Mesothelial cell of epicardium (in vitro differentiated cells): Measurements from ENCODE around the gene SLC3A2. TPM values are rescaled to one million over a fixed set of nuclear protein-coding genes. Genes with fewer than 3 reads are reported as not detected.
A peak's percentile ranks its signal among the peaks of the same experiment; 100 is the strongest.

Experiments used
- DNase-seq, 2 experiments: peaks; one replicate each; pipeline ENCODE4 v3.0.0; 2021; ENCODE audit warnings: low spot score in 2 of 2; ENCODE audit not compliant: unreplicated experiment in 2 of 2
- H3K27ac Mint-ChIP-seq: 2 replicates; pipeline ENCODE4 v1.8.0; 2021; ENCODE audit warnings: mixed read lengths
- H3K27me3 Mint-ChIP-seq: 2 replicates; pipeline ENCODE4 v1.8.0; 2021; ENCODE audit warnings: low read depth, mixed read lengths
- H3K36me3 Mint-ChIP-seq: 2 replicates; pipeline ENCODE4 v1.8.0; 2021; ENCODE audit warnings: mixed read lengths
- H3K4me1 Mint-ChIP-seq: 2 replicates; pipeline ENCODE4 v1.8.0; 2021; ENCODE audit warnings: mixed read lengths
- H3K4me3 Mint-ChIP-seq: 2 replicates; pipeline ENCODE4 v1.8.0; 2021; ENCODE audit warnings: mild to moderate bottlenecking, moderate library complexity, mixed read lengths
- H3K9me3 Mint-ChIP-seq: 2 replicates; pipeline ENCODE4 v1.8.0; 2021; ENCODE audit warnings: mixed read lengths
- total RNA-seq: library from RNA; stranded (reverse); gene quantifications from 3 replicates; pipeline ENCODE4 v1.2.1, GENCODE V29; 2021
- TF ChIP-seq, protein P1 (sequence below): fragments of 200-600 bp; sonication (generic); IDR thresholded peaks from one replicate; pipeline ENCODE4 v1.5.0; 2021; ENCODE audit warnings: antibody characterized with exemption; ENCODE audit not compliant: unreplicated experiment

The SLC3A2 gene
- total RNA-seq, 1 donor from 2014 or later = 208 TPM

DNA sequence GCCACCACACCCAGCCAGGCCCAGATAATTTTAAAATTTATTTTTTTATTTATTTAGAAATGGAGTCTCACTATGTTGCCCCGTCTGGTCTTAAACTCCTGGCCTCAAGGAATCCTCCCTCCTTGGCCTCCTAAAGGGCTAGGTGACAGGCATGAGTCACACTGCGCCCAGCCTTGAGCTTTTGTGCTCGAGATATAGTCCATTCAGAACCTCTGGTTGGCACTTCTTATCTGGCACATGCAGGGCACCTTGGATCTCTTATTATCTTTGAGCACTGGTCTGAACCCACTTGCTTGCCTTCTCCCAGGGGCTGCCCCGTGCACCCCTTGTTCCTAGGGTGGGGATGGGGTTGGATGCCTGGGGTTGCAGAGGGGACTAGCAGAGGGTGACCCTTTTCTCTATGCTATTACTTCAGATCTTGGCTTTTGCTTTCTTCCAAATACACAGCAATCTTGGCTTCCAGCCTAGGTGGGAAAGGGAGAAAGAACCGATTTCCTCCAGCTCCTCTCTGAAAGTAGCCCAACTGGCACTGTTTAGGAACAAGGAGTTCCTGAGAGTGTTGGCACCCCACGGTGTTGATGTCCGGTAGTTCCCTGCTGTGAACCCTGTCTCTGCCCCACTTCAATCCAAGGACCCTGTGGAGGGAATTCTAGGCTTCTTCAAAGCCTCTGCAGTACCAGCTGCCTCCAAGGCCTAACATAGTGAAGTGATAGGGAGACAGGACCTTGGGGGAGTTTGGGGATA is 1.3 kb upstream of the SLC3A2 start:
- TF ChIP-seq, protein P1, sequence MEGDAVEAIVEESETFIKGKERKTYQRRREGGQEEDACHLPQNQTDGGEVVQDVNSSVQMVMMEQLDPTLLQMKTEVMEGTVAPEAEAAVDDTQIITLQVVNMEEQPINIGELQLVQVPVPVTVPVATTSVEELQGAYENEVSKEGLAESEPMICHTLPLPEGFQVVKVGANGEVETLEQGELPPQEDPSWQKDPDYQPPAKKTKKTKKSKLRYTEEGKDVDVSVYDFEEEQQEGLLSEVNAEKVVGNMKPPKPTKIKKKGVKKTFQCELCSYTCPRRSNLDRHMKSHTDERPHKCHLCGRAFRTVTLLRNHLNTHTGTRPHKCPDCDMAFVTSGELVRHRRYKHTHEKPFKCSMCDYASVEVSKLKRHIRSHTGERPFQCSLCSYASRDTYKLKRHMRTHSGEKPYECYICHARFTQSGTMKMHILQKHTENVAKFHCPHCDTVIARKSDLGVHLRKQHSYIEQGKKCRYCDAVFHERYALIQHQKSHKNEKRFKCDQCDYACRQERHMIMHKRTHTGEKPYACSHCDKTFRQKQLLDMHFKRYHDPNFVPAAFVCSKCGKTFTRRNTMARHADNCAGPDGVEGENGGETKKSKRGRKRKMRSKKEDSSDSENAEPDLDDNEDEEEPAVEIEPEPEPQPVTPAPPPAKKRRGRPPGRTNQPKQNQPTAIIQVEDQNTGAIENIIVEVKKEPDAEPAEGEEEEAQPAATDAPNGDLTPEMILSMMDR = no peak
- H3K27ac Mint-ChIP-seq = peak overlapping the region; percentile 100
- H3K4me3 Mint-ChIP-seq = peak overlapping the region; percentile 99
- no peaks in the 10 kb centered on the region for H3K27me3 Mint-ChIP-seq
- peaks cover 18% of the 10 kb centered on the region for H3K36me3 Mint-ChIP-seq
- peaks cover 40% of the 10 kb centered on the region for H3K4me1 Mint-ChIP-seq
- H3K9me3 Mint-ChIP-seq = no peaks in the 10 kb centered on the region
- no peak for DNase-seq

DNA sequence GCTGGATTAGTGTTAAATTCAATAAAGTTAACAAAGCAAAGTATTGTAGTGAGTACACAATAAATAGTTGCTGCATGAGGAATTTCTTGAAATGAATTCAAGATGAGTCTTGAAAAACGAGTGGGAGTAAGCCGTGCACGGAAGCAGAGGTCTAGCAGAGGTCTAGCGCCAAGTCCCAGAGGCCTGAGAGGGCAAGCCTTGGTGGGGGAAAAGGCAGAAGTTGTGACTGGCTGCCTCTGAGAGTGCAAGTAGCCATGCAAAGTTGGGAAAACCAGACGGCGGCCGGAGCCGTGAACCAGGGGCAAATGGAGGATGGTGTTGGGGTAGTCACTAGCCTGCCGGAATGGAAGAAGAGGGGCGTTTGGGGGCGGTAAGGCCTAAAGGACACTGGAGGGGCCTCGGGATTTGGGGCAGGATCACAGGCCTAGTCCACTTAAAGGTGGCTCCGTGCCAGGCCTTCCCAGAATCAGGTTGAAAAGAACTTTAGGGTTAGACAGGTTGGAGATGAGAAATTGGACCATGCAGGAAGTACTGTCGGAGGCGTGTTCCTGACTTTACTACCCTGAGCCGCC is 379 bp upstream of the SLC3A2 start:
- no peaks in the 10 kb centered on the region for H3K27me3 Mint-ChIP-seq
- peaks cover 22% of the 10 kb centered on the region for H3K36me3 Mint-ChIP-seq
- H3K27ac Mint-ChIP-seq = peak overlapping the region; percentile 100
- TF ChIP-seq, protein P1 = no peak
- peaks cover 45% of the 10 kb centered on the region for H3K4me1 Mint-ChIP-seq
- no peaks in the 10 kb centered on the region for H3K9me3 Mint-ChIP-seq
- DNase-seq = no peak
- peak overlapping the region; percentile 99 for H3K4me3 Mint-ChIP-seq

DNA sequence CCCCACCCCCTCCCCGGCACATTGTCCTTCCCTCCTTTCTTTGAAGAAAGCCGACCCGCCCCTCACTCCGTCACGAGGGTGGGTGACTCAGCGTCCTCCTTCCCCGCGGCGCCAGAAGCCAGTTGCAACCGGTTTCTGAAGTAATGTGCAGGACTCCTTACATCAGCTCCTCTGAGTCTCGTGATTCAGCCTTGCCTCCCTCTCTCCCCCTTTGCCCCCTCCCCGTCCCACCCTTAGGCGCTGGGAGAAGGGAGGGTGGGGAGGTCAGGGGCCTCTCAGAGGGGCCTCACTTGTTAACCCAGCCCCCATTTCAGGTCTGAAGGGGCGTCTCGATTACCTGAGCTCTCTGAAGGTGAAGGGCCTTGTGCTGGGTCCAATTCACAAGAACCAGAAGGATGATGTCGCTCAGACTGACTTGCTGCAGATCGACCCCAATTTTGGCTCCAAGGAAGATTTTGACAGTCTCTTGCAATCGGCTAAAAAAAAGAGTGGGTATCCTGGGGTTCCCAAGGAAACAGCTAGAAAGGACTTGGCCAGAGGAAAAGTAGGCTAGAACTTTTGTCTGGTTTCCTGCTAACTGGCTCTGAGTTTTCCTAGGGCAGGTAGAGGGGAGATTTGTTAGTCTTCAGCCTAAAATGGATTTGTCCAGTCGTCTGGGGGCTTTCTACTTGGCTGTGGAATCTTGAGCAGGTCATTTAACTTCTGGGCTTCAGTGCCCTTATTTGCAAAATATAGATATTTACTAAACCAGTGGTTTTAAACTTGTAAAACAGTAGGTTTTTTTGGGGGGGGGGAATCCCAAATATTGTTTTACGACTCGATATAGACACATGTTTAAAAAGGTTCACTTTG is 1.1 kb downstream of the SLC3A2 start:
- Mint-ChIP-seq H3K4me1 (peaks cover 51% of the 10 kb centered on the region), H3K27me3 (no peaks in the 10 kb centered on the region), H3K36me3 (peaks cover 27% of the 10 kb centered on the region)

DNA sequence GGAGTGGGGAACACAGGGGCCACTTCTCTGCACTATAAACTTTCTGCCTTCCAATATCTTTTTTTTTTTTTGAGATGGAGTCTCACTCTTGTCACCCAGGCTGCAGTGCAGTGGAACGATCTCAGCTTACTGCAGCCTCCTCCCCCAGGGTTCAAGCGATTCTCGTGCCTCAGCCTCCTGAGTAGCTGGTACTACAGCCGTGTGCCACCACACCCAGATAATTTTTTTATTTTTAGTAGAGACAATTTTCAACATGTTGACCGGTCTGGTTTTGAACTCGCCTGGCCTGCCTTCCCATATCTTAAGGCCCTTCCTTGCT is 1.7 kb downstream of the SLC3A2 start:
- no peak for DNase-seq
- Mint-ChIP-seq H3K4me3 (peak overlapping the region; percentile 99), H3K36me3 (peaks cover 27% of the 10 kb centered on the region), H3K9me3 (no peaks in the 10 kb centered on the region), H3K27ac (peak overlapping the region; percentile 100), H3K4me1 (peaks cover 55% of the 10 kb centered on the region), H3K27me3 (no peaks in the 10 kb centered on the region)
- TF ChIP-seq, protein P1 = no peak

More for the DNA sequence above, 1.1 kb downstream of the SLC3A2 start:
- peak overlapping the region; percentile 100 for H3K27ac Mint-ChIP-seq
- no peaks in the 10 kb centered on the region for H3K9me3 Mint-ChIP-seq
- DNase-seq = peak; percentile 86 to 91
- TF ChIP-seq, protein P1 = no peak
- peak overlapping the region; percentile 99 for H3K4me3 Mint-ChIP-seq

DNA sequence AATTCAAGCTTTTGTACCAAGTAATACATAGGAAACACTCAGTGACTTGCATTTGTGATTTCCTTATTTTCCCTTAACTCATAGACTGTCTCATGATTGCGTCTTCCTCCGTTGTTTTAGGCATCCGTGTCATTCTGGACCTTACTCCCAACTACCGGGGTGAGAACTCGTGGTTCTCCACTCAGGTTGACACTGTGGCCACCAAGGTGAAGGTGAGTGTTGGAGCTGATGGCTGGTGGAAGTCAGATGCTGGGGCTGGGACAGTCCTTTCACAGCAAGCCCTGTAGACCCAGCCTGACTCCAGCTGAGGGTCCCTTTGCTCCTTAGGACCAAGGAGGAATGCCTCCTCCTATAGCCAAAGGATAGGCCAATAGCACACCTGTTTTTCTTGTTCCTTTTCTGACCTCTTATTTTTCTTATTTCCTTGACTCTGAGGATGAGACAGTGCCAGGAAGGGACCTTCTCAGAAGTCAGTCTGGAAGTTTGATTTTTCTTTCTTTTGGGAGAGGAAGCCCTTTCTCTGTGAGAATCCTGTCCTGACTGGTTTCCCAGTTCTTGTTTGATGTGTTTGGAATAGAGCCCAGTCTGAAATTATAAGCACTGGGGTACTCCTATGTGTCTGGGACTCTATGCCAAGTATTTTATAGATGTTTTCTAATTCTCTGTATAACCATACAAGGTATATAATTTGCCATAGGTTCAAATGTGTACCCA is 2.2 kb downstream of the SLC3A2 start:
- Mint-ChIP-seq H3K4me1 (peaks cover 55% of the 10 kb centered on the region), H3K27ac (peak overlapping the region; percentile 100), H3K9me3 (no peaks in the 10 kb centered on the region), H3K27me3 (no peaks in the 10 kb centered on the region), H3K36me3 (peaks cover 26% of the 10 kb centered on the region), H3K4me3 (peak overlapping the region; percentile 99)
- DNase-seq = no peak
- TF ChIP-seq, protein P1 = no peak
